Fibroblast of the conjunctiva (primary cell): ENCODE data around the gene MYO5B.
A peak's percentile ranks its signal among the peaks of the same experiment; 100 is the strongest.

ENCODE experiments used
- DNase-seq: peaks from one replicate; pipeline ENCODE4 v3.0.0-alpha.2; 2010; ENCODE audit warnings: low read depth

The MYO5B gene

DNA sequence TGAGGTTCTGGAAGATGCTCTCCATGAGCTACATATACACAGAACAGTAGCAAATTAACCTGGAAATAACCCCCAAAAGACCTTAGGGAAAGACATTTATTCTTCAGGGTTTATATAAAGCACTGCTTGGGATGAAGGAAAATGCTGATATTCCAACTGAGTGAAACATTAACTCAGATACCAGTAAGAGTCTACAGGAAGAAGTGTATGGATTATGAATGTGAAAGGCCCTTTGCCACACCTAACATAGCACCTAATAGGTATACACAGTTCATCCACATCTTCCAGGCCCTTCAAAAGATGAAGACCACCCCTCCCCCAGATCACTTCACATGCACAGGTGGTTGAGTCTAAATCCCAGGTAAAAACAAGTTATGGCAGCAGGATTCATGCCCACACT lies 50.4 kb downstream of the MYO5B start:
- DNase-seq, result no peak

DNA sequence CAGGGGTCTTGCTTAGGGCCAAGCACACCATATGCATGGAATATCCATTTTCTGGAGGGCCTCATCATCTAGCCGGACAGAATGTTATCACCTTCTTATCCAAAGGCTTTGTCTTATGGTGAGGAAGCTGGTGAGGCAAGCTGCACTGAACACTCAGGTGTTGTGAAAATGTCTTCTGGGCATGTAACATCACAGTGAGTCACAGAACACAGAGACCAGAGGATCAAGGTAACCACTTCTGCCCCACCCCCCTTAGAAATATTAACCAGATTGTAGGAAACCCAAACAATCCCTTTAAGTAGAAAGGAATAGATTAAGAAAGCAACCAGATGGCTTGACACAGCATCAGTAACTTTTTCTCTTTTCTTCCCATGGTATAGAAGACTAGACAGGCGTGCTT lies 51.1 kb downstream of the MYO5B start:
- no peak for DNase-seq

DNA sequence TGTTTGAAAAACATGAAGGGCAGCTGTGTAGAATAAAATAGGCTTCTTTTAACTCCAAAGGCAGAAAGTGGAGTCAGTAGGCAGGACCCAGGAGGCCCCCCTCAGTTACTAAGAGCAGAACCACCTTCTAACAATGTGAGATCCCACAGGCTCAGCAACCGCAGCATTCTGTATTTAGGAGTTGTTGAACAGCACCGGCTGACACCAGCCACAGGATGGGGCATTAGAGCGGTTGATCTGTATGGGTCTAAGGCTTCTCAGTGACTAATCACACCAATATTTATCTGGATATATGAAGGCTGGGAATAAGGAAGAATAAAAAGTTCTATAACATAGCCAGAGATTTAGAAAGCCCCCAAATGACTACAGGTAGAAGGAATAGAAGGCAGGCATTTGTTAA lies 51.7 kb downstream of the MYO5B start:
- DNase-seq, result no peak

DNA sequence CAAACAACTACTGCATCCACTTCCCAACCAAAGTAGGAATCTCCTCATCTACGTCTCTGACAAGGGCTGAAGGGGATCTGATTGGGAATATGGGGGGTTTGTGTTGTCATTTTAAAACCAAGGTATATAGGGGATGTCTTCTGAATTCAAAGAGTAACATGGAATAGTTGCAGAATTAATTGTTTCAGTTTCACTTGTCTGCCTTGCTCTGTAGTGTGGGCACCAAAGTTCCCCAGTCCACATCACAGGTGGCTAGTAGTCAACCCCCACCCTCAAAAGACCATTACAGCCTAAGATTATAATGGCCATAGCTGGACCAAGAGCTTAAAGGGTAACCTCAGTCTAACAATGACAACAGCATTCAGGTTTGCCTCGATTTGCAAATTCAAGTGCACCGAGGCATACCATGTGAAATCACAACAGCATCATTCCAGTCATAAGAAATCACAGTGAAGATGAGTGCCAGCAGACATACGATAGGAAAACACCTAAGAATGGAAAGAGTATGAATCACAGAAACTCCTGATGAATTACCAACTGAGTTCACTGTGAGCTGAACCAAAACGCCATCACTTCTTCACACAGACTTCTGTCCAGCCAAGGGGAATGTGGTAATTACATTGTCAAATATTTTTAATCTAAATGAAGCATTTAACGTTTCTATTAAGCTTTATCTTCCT lies 52.4 kb downstream of the MYO5B start:
- DNase-seq, result no peak

DNA sequence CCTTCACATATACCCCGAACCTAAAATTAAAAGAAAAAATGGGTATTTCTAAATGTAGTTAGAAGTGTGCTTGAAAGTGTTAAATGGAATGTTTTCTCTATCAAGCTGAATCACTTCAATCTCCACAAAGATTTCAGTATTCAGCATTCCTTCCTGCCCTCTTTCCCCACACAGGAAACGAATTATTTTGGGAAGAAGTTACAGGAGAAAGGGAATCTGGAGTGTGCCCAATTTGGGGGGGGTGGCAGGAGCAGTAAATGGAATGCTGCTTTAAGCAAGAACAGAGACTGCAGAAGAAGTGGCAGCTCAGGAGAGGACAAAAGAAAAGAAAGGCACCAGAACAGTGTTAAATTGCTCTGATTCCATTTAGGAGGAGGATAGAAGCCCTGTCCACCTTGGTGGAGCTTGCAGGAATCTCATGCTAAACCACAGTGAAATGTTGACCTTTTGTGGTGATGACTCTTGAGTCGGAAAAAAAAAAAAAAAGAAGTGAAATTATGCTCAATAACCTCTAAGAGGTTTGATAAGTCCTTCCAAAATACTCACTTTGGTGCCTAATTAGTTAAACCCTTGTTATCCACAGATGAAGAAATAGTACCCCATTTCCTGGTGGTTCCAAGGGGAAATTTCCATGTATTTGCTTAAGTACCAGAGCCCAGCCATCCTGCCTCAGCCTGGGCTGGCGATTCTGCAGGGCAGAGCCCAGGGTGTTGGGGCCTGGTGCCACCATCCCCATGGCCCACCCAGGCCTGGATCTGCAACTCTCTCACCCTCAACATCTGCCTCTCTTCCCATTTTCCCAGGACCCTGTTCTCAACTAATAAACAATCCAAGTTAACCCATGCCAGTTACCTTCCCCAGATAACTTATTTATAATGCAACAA lies 56.5 kb downstream of the MYO5B start:
- no peak for DNase-seq

DNA sequence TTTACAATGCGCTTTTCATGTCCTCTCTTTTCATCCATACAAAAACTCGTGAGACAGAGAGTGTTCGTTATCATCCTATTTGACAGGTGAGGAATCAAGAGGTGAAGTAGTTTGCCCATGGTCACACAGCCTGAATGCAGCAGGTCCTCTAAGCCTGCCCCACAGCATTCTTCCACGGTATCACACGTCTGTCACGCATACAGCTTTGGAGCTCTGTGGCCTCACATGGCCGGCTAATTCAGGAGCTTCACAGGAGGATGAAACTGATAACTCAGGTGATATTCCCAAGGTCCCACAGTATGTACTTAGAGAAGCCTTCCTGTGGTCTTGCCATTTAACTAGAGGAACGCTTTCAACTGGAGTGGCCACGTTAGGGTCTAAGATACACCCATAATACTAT lies 59.0 kb downstream of the MYO5B start:
- DNase-seq, result no peak

DNA sequence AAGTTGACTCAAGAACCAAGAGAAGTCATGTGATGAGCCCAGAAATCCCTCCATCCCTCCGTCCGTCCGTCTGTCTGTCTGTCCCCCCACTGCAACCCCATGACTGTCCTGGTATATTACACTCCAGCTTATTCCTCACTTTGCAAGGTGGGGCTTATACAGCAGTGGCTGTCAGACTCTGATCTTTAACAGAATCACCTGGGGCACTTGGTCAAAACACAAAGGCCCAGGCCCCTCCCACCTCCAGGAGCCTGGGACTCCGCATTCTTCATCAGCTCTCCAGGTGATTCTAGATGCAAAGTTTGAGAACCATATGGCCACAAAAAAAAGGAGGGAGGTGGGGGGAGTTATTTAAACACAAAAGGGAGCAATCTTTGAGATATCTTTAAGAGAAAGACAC lies 61.4 kb downstream of the MYO5B start:
- DNase-seq, result no peak

DNA sequence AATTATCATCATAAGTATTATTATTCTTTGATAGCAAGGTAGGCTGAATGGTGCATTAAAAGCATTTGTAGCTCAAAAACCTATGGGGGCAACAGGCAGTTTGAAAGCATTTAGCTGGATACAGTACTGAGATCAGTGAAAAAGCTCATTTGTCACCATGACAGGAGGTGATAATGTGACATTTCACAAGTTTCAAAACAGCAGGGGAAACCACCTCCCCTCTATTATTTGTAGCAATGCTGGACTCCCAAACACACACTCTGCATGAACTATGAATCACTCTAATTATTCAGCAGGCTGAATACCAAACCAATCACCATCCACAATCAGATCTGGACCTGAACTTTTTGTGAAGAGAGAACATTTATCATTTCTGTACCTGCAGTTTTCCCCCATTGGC lies 63.4 kb downstream of the MYO5B start:
- DNase-seq, result no peak

DNA sequence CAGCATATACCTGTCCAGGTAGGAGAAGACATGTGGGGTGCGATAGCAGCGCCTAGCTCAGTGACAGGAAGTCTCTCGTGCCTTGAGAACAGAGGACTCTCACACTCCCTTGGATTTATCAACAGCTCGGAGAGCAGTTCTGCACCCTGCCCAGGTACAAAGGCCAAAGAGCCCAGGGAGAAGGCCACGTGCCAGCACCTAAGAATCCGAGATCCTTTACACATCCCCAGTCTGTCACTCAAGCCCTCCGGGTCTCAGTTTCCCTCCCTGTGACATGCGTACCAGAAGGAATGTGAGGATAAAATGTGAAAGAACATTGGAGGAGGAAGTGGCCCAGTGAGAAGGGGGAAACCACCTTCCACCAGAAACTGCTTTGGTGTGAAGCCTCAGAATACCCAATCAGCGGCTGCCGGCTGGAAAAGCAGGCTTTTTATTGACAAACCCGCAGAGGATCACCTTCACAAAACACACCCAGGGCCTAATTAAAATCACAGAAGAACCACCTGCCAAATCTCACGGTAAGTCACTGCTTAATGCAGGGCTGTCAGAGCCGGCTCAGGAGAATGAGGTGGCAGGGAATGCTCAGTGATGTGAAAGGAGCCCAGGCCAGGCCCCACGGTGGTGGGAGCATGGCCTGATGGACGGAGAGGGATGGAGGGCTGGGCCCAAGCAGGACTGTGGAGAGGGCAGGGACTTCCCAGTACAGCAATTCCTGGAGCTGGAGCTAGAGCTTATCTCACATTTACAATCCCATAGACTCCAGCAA lies 66.3 kb downstream of the MYO5B start:
- no peak for DNase-seq

DNA sequence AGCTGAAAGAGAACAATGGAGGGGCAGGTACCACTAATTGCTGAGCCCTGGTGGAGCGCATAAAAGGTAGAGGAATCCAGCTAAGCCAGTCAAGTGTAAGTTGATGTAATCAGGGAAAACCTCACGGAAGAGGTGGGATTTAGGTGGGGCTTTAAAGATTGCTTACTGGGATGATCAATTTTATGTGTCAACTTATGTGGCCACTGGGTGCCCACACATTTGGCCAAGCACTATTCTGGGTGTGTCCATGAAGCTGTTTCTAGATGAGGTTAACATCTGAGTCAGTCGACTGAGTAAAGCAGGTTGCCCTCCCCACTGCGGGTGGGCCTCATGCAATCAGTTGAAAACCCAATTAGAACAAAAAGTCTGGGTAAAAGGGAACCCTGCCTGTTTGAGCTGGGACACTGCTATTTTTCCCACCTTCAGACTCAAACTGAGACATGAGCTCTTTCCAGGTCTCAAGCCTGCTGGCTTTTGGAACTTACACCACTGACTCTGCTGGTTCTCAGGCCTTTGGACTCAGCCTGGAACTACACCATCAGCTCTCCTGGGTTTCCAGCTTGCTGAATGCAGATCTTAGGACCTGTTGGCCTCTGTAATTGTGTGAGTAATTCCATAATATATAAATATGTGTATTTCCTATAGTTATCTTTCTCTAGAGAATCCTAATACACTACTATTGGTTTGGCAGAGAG lies 67.3 kb downstream of the MYO5B start:
- no peak for DNase-seq

DNA sequence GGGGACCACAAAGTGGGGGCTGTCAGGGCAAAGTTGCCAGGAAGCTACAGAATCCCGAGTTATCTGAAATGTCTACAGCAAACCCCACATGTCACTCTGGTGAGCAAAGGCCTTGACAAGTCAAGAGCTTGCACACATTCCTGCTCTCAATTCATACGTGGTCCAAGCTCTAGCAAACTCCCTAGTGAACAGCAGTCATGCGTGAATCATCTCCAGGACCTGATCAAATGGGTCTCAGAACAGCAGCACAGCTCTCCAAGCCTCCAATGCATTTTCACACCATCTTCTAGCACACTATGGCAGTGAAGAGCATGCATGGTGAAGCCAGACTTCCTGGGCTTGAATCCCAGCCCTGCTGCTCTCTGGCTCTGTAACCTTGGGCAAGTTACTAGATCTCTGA lies 68.5 kb downstream of the MYO5B start:
- DNase-seq, result no peak

DNA sequence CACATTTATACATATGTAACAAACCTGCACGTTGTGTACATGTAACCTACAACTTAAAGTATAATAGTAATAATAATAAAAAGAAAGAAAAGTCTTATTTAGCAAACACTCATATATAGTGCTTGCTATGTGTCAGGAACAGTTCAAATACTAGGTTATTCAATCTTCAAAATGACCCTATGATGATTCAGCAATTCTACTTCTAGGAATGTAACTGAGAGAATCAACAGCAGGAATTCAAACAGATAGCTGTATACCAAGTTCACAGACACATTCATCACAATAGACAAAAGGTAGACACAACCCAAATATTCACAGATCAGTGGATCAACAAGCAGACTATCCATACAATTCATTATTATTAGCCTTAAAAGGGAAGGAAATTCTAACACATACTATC lies 69.5 kb downstream of the MYO5B start:
- no peak for DNase-seq

DNA sequence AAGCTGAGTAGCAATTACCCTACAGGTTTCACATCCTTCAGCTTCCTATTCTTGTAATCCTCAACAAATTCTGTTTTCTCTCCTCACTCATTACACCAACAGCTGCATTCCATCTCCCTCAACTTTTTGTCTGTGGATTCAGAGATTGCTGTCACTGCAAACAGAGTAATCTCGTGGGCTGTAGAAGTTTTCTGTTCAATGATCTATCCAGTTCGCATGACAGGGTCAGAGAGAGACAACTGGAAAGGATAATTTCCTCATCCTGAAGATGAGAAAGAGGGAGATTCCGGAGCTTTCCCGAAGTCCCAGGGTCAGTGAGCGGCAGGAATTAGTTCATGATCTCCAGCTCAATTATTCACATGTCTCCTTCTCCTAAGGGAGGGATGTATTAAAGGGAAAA lies 75.7 kb downstream of the MYO5B start:
- no peak for DNase-seq

DNA sequence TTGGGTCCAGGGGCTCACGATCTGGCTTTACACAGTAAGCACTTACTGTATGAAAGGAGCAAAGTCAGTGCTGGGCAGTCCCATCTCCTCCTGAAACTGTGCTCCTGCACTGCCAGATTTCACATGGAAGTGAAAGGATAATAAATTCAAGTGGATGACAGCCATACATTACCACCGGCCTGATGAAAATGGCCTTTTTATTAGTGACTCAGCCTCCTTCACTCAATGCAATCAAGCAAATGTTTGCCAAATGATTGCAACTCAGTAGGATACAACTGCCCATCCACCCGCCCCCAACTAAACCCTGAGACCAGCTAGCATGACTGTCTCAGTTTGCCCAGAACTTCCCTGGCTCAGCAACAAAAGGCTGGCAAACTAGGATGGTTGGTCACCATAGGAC lies 77.1 kb downstream of the MYO5B start:
- no peak for DNase-seq

DNA sequence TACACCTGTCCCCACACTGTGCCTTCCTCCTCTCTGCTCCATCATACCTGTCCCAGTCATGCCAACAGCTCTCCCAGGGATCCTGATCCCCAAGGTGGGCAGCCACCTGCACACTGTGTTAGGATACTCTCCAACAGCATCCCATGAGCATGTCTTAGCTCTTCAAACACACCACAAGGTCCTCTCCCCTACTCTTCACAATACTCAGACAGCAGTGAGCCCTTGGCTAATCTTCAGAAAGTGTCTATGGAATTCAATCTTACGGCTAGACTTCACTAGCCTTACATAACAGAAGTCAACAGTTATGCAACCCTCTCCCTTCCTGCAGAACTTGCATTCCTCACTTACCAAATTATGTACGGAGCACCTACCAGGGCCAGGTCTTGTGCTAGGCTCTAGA lies 79.9 kb downstream of the MYO5B start:
- DNase-seq, result no peak

DNA sequence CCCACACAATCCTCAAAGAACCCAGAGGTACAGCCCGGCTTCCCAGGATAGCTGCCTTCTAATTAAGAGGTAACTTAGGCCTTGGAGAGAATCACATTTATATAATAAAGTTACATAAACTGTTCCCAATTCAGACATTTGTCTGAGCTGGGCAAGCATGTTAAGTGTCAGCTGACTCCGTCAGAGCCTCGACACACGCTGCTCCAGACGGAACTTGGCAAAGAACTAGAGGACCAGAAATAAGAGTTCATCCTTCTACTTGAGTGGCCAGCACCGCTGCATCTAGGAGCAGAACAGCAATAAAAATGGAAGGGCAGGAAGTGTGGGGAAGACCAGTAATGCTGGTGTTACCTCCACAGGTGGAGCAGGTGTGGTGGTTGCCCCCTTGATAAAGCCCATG lies 80.5 kb downstream of the MYO5B start:
- no peak for DNase-seq

DNA sequence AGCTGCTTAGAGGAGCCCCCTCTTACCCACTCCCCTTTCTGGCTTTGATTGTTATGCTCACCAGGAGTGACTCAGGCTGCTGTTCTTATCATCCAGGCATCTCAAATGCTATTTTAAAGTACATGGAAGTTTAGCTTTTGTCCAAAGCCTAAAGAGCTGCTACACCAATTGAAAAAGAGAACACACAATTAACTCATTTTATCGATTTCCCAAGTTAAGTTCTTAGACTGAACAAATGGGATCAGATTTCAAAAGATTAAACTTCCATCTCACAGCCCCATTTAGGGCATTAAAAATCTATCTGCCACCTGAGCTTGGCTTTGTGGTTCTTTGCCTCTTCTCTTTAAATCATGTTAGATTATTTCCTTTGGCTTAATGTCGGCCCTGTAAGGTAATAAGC lies 81.2 kb downstream of the MYO5B start:
- no peak for DNase-seq

DNA sequence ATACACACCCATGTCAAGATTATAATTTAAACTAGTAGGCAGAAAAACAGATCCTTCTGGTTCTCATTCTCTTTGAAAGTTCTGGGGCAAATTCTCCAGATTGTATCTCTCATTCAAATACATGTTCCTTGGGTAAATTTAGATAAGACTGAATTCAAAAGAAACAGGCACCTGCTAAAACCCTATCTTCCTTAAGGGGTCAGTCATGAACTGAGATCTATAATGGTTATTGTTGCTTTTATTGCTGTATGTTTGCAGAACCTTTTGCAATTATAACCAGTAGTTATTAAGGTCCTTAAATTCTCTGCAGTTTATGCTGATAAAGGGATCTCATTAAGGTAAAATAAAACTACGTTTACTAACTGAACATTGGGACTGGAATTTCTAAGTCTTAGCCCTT lies 83.5 kb downstream of the MYO5B start:
- DNase-seq, result no peak

DNA sequence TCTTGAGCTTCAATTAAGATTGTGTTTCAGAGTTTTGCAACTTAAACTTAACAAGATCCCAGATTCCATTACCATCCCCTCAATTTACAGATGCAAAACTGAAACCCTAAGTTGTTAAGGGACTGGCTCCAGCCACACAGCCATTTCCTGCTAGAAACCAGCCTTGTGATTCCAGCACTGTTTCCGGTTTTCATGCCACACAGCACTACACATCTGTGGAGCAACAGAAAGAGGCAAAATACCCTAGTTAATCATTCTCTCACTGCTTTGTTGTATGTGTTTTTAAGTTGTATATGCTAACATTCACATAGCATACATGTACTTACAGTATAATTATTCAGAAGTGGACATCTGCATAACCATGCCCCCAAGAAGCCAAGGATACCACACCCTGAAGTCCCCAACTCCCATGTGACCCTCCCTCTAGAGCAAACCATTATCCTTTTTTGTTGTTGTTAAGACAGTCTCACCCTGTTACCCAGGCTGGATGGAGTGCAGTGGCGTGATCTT lies 87.4 kb downstream of the MYO5B start:
- no peak for DNase-seq

DNA sequence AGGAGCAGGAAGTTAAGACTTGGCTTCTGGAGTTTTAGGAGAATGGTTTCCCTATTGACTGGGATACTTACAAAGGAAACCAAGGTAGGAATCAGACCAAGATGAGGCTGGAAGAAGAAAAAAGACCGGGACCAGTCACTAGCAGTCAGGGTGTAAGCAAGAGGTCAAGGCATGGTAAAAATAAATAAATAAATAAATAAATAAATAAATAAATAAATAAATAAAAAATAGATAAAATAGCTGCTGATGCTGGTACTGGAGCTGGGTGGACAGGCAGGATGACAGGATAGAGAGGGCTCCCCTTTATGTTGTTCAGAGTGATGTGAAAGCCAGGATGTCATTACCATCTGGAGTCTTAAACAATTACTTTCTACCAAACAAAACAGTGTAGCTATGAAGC lies 89.9 kb downstream of the MYO5B start:
- no peak for DNase-seq

DNA sequence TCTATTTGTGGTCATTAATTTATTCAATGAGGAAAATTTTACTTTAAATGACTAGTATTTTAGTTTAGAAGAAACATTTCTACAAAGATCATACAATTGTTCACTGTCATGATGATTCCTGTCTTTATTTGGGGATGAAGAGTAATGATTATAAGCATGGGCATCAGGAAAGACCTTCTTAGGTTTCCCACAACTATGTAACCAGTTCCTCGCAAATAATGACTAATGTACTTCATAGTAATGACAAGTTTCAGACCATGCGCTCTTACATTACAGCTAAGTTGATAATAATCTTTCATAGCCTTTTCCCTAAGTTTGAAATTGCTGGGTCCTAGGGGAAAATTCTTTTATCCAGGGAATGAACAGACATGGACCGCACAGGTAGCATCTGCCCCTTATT lies 90.5 kb downstream of the MYO5B start:
- DNase-seq, result no peak

DNA sequence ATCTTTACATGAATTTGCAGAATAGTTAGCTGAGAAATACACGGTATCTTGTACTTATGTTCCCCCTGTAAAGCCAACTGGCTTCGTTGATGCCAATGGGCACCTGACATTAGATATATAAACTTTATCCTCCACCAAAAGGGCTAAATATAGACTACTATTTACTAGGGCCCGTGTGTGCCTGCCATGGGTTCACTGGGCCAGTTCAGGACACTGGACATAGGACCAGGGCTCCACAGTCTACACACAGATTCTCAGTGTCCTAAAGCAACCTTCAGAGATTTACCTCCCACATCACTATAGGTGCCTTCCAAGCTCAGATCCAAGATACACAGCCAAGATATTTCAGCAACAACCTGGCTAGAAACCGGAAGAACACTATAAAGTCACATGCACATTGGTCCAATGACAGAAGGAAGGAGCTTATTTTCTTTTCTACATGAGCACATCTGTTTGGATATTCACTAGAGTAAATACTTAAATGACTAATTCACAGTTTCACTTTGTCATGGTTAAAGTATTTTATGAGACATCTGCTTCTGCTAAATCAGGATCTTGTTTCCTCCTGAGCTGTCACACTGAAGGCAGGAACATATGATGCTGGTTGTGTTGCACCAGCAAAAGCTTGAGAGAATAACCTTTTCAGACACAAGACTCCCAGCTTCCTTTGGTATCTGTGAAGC lies 95.1 kb downstream of the MYO5B start:
- DNase-seq, result peak; percentile 68
